Measurements from ENCODE around the gene SHB. TPM values are rescaled to one million over a fixed set of nuclear protein-coding genes. Genes with fewer than 3 reads are reported as not detected.

SHB gene
- total and polyA plus RNA-seq, 2 of the 13 experiments (the other 11 are each of a cell fraction or from before 2014, with no cell fraction given), result 19.4 to 20.7 TPM

GRCh38 chr9:37966412-37967013, 102.5 kb downstream of the SHB start (continued):
- TF ChIP-seq PAXIP1 (CRISPR knock-in tag; conservative IDR thresholded peaks at IDR 0.05), result peak; percentile 13; the same call in 1 of the 2 replicates
- no peak for TF ChIP-seq ZNF160 (CRISPR knock-in tag; IDR thresholded peaks at IDR 0.05)
- TF ChIP-seq ZFP82 (CRISPR knock-in tag; IDR thresholded peaks at IDR 0.05; ENCODE audit: borderline replicate concordance), result no peak
- peak; percentile 77; the same call in 1 of the 2 replicates for TF ChIP-seq ZFP36L1 (CRISPR knock-in tag; IDR thresholded peaks at IDR 0.05)
- TF ChIP-seq, protein P1, sequence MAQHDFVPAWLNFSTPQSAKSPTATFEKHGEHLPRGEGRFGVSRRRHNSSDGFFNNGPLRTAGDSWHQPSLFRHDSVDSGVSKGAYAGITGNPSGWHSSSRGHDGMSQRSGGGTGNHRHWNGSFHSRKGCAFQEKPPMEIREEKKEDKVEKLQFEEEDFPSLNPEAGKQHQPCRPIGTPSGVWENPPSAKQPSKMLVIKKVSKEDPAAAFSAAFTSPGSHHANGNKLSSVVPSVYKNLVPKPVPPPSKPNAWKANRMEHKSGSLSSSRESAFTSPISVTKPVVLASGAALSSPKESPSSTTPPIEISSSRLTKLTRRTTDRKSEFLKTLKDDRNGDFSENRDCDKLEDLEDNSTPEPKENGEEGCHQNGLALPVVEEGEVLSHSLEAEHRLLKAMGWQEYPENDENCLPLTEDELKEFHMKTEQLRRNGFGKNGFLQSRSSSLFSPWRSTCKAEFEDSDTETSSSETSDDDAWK (CRISPR knock-in tag; IDR thresholded peaks at IDR 0.05), result no peak
- no peak for TF ChIP-seq ZNF563 (CRISPR knock-in tag; IDR thresholded peaks at IDR 0.05)
- no peak for TF ChIP-seq SCMH1 (CRISPR knock-in tag; IDR thresholded peaks at IDR 0.05; ENCODE audit: borderline replicate concordance)
- no peak for TF ChIP-seq MEF2D (CRISPR knock-in tag; IDR thresholded peaks at IDR 0.05)
- TF ChIP-seq, protein P2, sequence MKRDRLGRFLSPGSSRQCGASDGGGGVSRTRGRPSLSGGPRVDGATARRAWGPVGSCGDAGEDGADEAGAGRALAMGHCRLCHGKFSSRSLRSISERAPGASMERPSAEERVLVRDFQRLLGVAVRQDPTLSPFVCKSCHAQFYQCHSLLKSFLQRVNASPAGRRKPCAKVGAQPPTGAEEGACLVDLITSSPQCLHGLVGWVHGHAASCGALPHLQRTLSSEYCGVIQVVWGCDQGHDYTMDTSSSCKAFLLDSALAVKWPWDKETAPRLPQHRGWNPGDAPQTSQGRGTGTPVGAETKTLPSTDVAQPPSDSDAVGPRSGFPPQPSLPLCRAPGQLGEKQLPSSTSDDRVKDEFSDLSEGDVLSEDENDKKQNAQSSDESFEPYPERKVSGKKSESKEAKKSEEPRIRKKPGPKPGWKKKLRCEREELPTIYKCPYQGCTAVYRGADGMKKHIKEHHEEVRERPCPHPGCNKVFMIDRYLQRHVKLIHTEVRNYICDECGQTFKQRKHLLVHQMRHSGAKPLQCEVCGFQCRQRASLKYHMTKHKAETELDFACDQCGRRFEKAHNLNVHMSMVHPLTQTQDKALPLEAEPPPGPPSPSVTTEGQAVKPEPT (CRISPR knock-in tag; IDR thresholded peaks at IDR 0.05; ENCODE audit: low read depth), result no peak
- TF ChIP-seq FOXA1 (IDR thresholded peaks at IDR 0.05), result no peak
- peak; percentile 56; the same call in 1 of the 2 replicates for TF ChIP-seq FOXA1 (CRISPR knock-in tag; IDR thresholded peaks at IDR 0.05)
- no peak for TF ChIP-seq ZMYM4 (CRISPR knock-in tag; IDR thresholded peaks at IDR 0.05)
- peak; percentile 12; the same call in 1 of the 2 replicates for TF ChIP-seq MED1 (CRISPR knock-in tag; IDR thresholded peaks at IDR 0.05)
- TF ChIP-seq JUN (CRISPR knock-in tag; IDR thresholded peaks at IDR 0.05), result no peak
- 0 out of 2 replicates have a peak, but pooled peaks have one; percentile 18 for TF ChIP-seq ELF3 (CRISPR knock-in tag; IDR thresholded peaks at IDR 0.05)
- no peak for TF ChIP-seq ZNF510 (CRISPR knock-in tag; IDR thresholded peaks at IDR 0.05; ENCODE audit: low read depth)
- TF ChIP-seq HNRNPL (IDR thresholded peaks at IDR 0.05; ENCODE audit: low read depth, low read length), result no peak
- TF ChIP-seq, protein P3, sequence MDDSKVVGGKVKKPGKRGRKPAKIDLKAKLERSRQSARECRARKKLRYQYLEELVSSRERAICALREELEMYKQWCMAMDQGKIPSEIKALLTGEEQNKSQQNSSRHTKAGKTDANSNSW (CRISPR knock-in tag; IDR thresholded peaks at IDR 0.05; ENCODE audit: borderline replicate concordance), result no peak
- no peak for TF ChIP-seq ZFP62 (CRISPR knock-in tag; IDR thresholded peaks at IDR 0.05)
- no peak for TF ChIP-seq NR3C1 (CRISPR knock-in tag; IDR thresholded peaks at IDR 0.05)
- no peak for TF ChIP-seq HOXA9 (CRISPR knock-in tag; IDR thresholded peaks at IDR 0.05; ENCODE audit: borderline replicate concordance)
- no peak for TF ChIP-seq ZNF17 (CRISPR knock-in tag; IDR thresholded peaks at IDR 0.05)
- no peak for TF ChIP-seq ZNF768 (CRISPR knock-in tag; IDR thresholded peaks at IDR 0.05)
- TF ChIP-seq ZNF274 (CRISPR knock-in tag; IDR thresholded peaks at IDR 0.05), result no peak
- no peak for TF ChIP-seq ZSCAN30 (CRISPR knock-in tag; IDR thresholded peaks at IDR 0.05)

All from HepG2 (cell line).